Measurements from ENCODE around the gene UVSSA. TPM values are rescaled to one million over a fixed set of nuclear protein-coding genes. Genes with fewer than 3 reads are reported as not detected.

Gene UVSSA
- total and polyA plus RNA-seq, 9 donors = 3.8 to 24.7 (median 15.6) TPM

DNA sequence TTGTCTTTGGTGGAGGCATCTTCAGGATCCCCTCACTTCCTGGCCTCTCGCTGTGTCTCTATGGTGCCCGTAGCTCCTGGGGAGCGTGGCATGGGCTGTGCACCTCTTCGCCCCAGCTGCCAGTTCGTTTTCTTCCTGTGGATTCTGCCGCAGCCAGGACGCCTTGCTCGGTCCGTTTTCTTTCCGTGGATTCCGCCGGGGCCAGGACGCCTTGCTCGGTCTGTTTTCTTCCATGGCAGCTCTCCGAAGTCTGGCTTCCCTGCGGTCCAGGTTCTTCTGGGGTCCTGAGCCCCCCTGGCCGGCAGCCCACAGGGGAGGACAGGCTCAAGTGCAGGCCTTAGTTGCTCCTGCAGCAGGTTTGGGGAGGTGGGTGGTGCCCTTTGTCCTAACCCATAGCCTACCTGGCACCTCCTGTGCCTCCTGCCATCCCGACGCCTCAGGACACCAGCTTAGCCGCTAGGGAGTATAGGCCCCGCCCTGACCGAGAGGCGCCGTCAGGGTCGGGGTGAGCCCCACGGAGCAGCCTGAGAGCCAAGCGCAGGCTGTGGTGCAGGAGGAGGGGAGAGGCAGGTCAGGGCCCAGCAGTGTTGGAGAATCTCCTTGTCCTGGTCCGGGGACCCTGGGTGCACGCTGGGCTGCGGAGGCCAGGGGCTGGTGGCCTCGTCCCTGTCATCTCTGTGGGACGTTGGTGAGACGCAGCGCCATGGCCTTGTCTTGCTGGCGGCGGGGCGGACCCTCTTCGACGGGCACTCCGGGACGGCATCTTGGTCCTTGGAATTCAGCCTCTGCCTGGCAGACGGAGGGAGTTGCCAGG lies 27.1 kb downstream of the UVSSA start:
- WGBS, 3 donors = 93% methylated on average over 29 to 42 of the region's 42 CpGs
- no peaks in the 10 kb centered on the region for H3K36me3 ChIP-seq
- no peaks in the 10 kb centered on the region for H3K27me3 ChIP-seq
- H3K27ac ChIP-seq = no peak overlapping the region
- intact Hi-C loops (cut with DNase I) = no loop called here
- H3K9me3 ChIP-seq = no peaks in the 10 kb centered on the region
- DNase-seq = peak in 2 of 5 donors; percentile 10 to 26
- TF ChIP-seq, protein P1, sequence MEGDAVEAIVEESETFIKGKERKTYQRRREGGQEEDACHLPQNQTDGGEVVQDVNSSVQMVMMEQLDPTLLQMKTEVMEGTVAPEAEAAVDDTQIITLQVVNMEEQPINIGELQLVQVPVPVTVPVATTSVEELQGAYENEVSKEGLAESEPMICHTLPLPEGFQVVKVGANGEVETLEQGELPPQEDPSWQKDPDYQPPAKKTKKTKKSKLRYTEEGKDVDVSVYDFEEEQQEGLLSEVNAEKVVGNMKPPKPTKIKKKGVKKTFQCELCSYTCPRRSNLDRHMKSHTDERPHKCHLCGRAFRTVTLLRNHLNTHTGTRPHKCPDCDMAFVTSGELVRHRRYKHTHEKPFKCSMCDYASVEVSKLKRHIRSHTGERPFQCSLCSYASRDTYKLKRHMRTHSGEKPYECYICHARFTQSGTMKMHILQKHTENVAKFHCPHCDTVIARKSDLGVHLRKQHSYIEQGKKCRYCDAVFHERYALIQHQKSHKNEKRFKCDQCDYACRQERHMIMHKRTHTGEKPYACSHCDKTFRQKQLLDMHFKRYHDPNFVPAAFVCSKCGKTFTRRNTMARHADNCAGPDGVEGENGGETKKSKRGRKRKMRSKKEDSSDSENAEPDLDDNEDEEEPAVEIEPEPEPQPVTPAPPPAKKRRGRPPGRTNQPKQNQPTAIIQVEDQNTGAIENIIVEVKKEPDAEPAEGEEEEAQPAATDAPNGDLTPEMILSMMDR (IDR thresholded peaks at IDR 0.05) = no peak
- TF ChIP-seq EP300 (IDR thresholded peaks at IDR 0.05) = no peak
- TF ChIP-seq POLR2A (IDR thresholded peaks at IDR 0.05) = no peak
- H3K4me3 ChIP-seq = no peak overlapping the region
- H3K4me1 ChIP-seq (ENCODE audit: insufficient read depth) = no peaks in the 10 kb centered on the region

DNA sequence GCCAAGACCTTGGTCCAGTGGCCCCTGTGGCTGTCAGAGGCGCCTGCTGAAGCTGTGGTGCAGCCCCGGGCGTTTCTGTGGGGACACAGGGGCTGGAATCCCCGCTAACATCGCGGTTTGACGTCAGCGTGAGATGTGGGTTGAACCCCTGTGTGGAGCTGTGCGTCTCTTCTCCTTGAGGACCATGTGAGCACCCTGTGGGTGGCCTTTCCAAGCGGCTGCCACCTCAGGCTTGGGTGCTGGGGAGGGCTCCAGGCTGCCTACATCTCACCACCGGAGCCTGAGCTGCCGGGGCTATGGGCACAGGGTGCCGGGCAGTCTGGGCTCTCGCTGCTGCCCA lies 27.7 kb downstream of the UVSSA start:
- Histone ChIP-seq H3K4me3 (no peak overlapping the region), H3K27ac (no peak overlapping the region), H3K27me3 (no peaks in the 10 kb centered on the region), H3K9me3 (no peaks in the 10 kb centered on the region), H3K4me1 (ENCODE audit: insufficient read depth) (no peaks in the 10 kb centered on the region), H3K36me3 (no peaks in the 10 kb centered on the region)
- WGBS, 3 donors = 92 to 94% (median 93%) methylated on average over 14 of the region's 14 CpGs
- TF ChIP-seq, protein P1 (IDR thresholded peaks at IDR 0.05) = no peak
- TF ChIP-seq EP300 (IDR thresholded peaks at IDR 0.05) = no peak
- no peak for TF ChIP-seq POLR2A (IDR thresholded peaks at IDR 0.05)
- peak in 2 of 5 donors; percentile 10 to 26 for DNase-seq
- intact Hi-C loops (cut with DNase I) = no loop called here

DNA sequence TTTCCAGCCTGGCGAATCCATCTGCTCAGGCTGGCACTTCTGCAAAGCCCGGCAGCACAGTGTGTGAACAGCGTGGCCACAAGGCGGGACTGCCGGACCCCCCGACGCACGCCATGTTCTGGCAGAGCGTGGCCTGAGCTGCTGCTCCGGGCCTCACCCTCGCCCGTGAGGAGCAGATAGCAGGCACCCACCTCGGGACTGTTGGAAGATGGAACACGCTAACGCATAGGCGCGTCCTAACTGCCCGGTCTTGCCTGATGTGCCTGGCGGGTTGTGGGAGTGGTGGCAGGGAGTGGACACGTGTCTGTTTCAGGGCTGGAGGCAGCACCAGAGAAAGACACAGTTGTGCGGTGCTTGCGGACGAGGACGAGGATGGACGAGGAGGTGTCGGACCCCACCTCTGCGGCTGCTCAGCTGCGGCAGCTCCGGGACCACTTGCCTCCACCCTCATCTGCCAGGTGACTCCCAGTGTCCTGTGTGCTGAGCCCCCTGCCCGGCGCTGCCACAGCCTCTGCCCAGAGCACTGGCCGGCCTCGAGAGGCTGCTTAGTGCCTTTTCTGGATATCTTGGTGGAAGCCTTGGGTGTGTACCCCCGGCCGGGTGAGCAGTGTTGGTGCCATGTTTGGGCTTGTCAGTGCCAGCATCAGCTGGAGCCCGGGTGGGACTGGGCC lies 28.2 kb downstream of the UVSSA start:
- DNase-seq = peak in 1 of 5 donors; percentile 27

GRCh38 chr4:1375761-1376322 lies 28.8 kb downstream of the UVSSA start:
- Histone ChIP-seq H3K4me1 (ENCODE audit: insufficient read depth) (no peaks in the 10 kb centered on the region), H3K36me3 (no peaks in the 10 kb centered on the region), H3K9me3 (no peaks in the 10 kb centered on the region), H3K4me3 (no peak overlapping the region), H3K27ac (no peak overlapping the region), H3K27me3 (no peaks in the 10 kb centered on the region)
- DNase-seq = peak in 3 of 5 donors; percentile 10 to 31 (median 20)
- WGBS, 3 donors = 86 to 93% (median 91%) methylated on average over 11 to 17 of the region's 17 CpGs
- TF ChIP-seq EP300 (IDR thresholded peaks at IDR 0.05) (no peak), POLR2A (IDR thresholded peaks at IDR 0.05) (no peak)
- TF ChIP-seq, protein P1 (IDR thresholded peaks at IDR 0.05) = no peak
- intact Hi-C loops (cut with DNase I) = no loop called here

More for the DNA sequence above, 28.2 kb downstream of the UVSSA start:
- Histone ChIP-seq H3K27me3 (no peaks in the 10 kb centered on the region), H3K4me1 (ENCODE audit: insufficient read depth) (no peaks in the 10 kb centered on the region), H3K27ac (no peak overlapping the region), H3K36me3 (no peaks in the 10 kb centered on the region), H3K4me3 (no peak overlapping the region), H3K9me3 (no peaks in the 10 kb centered on the region)
- intact Hi-C loops (cut with DNase I) = no loop called here
- WGBS, 3 donors = 93 to 95% (median 95%) methylated on average over 29 to 36 of the region's 36 CpGs
- TF ChIP-seq, protein P1 (IDR thresholded peaks at IDR 0.05) = no peak
- TF ChIP-seq POLR2A (IDR thresholded peaks at IDR 0.05) (no peak), EP300 (IDR thresholded peaks at IDR 0.05) (no peak)

Measured in ovary (tissue), 9 donors.